HG03520 (cell line): ENCODE measurements around the gene RCOR2.
A peak's percentile ranks its signal among the peaks of the same experiment; 100 is the strongest.

ENCODE experiments used
- ATAC-seq: cut with Tn5 transposase; IDR thresholded peaks from one replicate; pipeline ENCODE4 v1.9.1; 2021; ENCODE audit warnings: mild to moderate bottlenecking, moderate library complexity; ENCODE audit not compliant: unreplicated experiment

Gene RCOR2

DNA sequence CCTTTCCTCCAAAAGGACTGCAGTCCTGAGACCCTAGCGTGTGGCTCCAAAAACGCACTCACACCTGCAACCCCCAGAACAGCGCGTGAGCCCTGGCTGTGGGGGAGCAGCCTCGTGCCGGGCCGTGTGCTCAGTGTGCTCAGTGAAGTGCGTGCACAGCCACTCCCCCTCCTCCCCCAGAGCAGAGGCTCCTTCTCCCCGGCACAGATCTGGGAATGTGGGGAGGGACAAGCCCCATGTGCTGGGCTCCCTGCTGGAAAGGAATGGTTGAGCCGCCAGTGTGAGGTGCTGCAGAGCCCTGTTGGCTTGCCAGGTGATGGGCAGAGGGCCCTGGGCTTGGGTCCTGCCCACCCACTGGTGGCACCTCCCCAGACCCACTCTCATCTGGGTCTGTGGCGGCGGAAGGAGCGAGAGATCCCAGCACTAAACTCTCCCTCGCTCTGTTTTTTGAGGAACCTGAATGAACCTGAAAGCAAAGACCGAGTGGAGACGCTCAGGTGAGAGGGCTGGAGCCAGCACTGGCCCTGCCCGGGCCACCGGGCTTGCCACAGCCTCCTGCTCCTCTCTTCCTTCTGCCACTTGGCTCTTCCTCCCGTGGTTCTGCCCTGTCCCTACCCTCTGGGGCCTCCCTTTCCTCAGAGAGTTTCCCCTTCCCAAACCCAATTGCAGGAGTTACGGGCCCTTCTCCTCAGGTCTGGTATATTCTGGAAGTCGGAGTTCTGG lies 9.0 kb downstream of the RCOR2 start:
- ATAC-seq, result no peak

DNA sequence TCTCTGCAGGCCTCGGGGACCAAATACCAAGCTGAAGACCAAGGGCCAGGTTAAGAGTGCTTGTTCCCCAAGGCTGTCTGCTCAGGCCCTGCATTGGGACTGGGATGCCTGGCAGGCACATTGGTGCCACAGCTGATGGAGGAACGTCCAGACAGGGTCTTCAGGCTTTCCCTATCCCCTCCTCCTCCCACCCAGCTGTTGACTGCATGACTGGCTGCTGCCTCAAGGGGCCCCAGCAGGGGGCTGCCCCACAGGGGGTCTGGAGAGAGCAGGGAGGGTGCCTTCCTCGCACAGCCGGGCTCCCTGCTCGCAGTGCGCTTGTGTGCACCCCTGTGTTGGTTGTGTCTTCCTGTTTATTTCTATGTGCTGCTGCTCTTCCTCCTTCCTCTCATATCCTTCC lies 9.9 kb downstream of the RCOR2 start:
- ATAC-seq, result no peak

DNA sequence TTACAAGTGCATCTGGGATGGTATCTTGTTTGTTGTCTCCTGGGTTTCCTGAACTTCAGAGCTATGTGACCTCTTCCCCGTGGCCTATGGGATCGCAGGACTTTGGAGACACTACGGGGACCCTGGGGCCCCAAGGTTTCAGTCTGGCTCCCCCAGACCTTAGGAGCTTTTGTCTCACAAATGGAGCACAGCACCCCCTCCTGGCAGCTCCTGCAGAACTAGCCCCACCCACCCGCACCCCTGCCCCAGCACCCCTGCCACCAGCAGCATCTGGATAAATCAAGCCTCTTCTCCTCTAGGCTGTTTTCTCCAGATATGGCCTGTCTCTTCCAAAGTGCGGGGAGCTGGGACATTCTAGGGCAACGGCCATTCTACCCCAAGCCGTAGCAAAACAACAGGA lies 10.4 kb downstream of the RCOR2 start:
- no peak for ATAC-seq

DNA sequence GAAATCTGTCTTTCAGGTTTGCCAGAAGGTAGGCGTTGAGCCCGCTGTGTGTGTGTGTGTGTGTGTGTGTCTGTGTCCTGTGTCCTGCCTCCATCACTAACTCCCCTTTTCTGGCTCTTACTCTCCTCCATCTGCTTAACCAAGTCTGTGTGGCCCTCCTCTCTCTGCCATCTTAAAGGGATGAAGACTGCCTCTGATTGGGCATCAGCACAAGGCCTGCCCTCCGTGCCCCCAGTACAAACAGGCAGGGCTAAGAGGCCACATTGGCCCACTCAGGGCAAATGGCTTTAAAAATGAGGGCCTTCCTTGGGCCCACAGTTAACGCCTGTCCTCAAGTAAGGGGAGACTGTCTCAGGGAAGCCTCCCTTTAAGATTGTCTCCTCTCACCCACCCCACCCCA lies 10.9 kb downstream of the RCOR2 start:
- ATAC-seq, result no peak

DNA sequence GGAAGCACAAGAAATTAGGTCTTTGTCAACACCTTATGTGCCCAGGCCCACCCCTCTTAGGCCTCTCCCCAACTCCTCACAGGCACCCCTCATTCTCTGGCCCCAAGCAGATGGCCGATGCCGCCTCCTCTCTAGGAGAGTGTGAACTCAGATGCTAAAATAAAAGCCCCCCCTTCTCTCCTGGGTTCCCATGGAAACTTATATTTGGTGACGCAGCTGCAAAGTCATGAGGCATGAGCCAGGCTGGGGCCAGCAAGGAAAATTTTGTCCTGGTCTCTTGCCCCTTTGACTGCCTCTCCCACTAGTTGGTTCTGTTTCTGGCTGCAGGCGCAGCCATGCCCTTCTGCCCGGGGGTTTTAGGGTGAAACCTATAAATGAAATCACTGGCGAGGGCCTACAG lies 11.8 kb downstream of the RCOR2 start:
- ATAC-seq, result no peak

DNA sequence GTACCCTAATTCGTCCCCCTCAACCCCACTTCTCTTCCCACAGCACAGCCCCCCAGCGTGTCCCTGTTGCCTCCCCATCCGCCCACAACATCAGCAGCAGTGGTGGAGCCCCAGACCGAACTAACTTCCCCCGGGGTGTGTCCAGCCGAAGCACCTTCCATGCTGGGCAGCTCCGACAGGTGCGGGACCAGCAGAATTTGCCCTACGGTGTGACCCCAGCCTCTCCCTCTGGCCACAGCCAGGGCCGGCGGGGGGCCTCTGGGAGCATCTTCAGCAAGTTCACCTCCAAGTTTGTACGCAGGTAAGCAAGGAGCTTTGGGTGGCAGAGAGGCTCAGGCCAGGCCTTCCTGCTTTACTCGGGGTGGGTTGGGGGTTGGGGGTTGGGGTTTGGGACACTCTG lies 12.2 kb downstream of the RCOR2 start:
- ATAC-seq, result no peak

DNA sequence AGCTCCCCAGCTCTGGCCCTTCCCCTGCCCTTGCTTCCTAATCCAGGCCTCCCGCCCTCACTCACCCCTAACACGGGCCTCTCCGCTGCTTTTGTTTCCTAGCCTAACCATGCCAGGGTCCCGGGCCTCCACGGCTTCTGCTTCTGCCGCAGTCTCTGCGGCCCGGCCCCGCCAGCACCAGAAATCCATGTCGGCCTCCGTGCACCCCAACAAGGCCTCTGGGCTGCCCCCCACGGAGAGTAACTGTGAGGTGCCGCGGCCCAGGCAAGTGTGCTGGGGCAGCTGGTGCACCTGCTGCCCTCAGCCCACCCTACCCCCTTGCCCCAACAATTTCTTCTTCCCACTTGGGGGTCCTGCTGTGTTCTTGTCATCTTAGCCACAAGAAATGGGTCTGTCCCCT lies 13.1 kb downstream of the RCOR2 start:
- ATAC-seq, result no peak

DNA sequence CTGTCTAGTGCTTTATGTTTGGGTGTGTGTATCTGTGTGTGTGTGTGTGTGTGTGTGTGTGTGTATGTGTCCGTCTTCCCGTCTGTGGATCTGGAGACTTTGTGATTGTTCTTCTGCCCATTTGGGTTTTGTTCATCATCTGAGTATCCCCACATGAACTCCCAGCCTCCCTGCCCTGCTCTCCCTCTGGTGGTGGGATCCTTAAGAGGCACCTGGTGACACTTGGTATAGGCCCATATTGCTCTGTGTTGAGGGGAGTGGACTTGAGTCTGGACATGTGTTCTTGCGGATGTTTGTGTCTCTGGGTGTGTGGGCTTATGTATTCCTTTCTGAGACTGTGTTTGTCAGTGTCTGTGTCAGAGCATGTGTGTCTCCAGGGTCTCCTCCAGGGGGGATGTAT lies 15.3 kb downstream of the RCOR2 start:
- ATAC-seq, result no peak

DNA sequence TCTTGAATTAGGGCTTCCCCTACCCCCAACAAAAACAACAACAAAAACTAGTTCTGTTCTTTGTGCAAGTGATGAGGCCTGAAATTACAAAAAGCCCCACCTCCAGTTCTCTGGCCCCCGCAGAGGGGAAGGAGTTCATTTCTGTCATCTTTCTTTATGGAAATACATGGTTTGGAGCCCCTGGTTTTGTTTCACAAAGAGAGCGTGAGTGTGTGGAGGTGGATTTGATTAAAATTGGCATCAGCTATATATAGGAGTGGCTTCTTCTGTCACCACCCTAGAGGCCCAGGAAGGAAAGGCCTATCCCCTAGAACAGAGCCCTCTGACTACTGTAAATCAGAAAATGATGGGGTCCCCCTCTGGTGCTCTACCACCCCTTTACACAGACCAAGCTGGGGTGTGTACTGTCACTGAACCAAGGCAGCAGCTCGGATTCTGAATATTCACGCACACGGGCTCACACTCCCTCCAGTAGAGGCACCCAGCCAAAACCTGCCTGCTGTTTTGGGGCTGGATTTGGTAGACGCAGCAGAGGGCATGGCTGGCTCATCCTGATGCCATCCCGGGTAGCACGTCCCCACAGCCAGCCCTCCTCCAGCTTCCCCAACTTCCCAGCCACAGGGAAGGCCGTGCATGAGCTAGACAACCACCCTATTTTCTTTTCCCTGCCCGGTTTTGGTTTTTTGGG lies 19.4 kb downstream of the RCOR2 start:
- ATAC-seq, result no peak

DNA sequence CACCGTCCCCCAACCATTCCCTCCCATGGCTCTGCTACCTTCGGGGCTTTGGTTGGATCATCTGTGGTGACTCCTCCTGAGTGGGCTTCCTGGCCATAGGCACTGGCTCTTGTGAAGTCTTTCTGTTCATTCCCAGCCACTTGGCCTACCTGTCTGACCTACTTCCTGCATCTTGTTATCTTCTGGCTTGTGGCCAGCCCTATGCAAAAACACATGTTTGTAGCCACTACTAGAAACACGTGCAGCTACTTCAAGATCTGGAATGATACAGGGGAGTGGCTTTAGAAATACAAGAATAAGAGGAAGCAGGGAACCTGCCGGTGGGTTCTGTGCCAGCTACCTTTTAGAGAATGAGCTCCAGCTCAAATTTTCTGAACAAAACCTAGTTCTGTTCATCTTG lies 20.9 kb downstream of the RCOR2 start:
- ATAC-seq, result no peak

DNA sequence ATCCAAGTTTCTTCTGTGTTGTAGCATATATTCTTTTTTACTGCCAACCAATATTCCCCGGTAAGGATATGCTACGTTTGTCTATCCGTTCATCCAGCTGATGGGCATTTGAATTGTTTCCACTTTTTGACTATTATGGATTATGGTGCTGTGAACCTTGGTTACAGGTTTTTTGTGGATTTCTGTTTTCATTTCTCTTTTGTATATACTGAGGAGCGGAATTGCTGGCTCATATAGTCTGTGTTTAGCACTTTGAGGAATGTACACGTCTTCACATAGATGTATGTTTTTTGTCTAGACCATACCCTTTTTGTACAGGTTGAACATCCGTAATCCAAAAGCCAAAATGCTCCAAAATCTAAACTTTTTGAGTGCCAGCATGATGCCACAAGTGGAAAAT lies 23.6 kb downstream of the RCOR2 start:
- no peak for ATAC-seq

DNA sequence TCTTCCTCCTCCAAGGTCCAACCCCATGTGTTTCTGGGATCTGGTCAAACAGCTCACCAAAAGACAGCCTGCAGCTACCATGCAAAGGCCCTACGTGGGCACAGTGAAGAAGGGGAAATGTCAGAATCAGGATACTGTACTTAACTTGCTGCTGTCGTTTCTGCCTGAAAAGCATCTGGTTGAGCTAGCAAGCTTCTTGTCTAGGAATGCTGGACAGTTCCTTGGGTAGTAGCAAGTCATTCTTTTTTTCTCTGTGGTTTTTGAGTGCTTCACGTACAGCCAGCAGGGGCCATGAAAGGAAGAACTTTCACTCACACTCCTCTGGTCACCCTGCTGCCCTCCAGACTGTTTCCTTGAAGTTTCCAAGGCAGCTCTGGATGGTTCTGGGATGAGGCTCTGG lies 24.7 kb downstream of the RCOR2 start:
- no peak for ATAC-seq

DNA sequence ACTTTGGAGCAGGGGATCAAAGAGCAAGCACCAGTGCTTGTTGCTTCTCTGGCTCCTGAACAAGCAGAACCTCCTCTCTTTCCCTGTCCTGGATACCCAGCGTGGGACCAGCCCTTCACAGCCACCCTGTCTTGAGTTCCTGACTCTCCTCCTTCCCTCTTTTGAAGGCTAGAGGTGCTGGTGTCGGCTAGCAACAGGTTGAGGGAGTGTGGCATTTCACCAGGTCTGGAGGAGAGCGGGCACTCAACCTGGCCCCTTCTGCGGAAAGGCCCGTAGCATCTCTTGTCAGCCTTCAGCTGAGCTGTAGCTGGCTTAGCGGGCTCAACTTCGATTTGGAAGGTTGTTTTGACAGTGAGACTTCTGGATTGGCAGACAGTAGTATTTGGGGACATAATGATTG lies 26.6 kb downstream of the RCOR2 start:
- ATAC-seq, result no peak

DNA sequence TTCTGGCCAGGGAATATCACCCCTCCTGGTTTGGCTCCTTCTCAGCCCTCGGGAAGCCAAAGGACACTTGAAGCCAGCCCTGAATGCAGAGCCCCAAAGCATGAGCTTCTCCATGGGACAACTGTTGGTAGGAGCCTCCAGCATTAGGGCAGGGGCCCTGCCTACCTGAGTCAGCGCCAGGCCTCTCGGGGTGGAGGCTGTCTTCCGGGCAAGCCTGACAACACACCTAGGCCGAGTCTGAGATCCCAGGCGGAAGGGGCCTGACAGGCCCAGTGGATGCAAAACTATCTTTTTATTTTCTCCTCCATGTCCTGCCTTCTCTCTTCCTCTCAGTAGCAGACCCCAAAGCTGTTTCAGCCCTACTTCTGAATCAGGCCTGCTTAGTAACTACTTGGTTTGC lies 27.6 kb downstream of the RCOR2 start:
- ATAC-seq, result no peak

DNA sequence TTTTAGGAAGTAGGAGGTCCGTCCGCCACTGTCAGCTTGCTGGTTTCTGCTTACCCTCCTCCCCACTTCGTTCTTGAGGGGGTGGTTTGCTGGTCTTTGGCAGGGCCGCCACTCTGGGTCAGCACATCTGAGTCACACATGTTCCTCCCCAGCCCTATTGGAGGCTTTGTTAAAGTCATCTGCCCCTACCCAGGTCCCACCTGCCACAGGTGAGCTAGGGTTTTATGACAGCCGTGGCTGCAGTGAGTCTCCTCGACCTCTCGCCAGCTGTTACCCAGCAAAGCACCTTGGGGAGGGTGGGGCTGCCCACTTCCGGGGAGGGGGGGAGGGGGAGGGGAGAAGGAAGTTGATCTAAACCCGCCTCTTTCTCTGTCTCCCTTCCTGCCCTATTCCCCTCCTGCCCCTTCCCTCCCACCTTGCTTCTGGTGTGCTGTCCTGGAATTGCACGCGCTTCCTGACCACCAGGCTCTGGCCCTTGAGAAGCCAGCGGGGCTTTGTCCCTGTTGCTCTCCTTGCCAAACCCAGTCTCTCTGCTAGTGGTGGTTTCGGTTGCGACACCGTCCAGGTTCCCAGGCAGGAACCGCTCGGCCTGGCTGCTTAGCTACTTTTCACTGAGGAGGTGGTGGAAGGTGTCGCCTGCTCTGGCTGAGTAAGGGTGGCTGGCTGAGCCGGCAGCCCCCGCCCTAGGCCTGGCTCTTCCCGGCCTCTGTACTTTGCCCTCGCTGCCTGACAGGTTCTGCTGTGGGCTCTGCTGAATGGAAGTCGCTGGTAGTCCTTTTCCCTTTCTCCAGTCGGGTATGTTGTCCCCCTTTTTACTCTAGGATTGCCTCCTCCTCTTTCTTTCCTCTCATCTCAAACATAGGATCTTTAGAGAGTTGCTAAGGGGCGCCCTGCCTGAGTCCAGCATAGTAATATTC lies 28.5 kb downstream of the RCOR2 start:
- ATAC-seq, result peak; percentile 54

DNA sequence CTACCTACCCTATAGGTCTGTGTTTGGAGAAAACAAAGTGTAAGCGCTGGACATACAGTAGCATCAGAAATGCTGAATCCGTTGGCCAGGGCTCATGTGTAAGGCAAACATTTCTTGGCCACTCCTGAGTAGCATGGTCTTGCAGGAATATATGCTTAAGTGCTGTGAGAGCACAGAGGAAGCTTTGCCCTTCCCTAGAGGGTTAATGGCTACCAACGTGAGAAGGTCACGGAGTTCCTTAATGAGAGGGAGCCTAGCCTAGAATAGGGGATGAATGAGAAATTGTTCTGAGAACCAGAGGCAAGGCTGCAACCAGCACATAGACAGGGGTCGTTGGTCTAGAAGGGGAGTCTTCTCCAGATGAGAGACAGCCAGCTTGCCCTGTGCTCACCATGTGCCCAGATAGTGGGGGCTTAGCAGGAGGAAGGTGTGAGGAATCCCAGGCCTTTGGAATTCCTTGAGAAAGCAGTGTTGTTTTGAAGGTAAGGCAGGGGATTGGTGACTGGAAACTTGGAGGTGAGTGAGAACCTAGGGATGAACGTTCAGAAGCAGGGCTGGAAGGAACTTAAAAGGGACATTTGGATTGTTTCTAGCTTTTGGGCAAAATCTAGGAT lies 29.5 kb downstream of the RCOR2 start:
- ATAC-seq, result no peak

DNA sequence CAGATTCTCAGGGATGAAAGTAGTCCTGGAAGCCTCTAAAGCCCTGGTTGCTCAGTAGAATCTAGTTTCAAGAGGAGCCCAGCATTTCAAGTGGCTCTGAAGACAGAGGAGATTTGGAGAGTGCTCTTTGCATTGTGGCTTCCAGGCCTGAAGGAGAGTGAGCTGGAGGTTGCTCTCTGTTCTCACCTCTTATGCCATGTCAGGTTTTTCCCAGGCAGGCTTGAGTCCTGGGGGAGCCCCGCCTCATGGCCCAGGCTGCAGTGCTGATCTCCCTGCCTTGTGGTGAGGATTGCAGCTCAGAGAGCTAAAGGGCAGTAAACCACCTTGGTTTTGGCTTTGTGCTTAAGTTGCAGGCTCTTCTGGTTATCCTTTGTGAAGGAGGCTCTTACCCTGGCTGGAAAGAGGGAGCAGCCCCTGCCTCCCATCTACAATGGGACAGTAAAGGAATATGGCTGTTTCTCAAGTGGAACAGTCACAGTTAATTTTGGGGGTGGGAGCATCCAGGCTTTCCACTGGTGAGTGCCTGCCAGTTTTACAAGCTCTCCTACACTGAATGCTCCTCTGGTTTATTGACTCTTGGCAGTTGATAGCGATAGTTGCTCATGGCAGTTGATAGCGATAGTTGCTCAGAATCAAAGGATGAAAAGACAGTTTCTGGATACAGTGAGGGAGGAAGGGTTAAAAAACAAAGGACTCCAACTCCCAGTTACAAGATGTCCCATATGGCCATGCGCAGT lies 32.6 kb downstream of the RCOR2 start:
- ATAC-seq, result no peak

DNA sequence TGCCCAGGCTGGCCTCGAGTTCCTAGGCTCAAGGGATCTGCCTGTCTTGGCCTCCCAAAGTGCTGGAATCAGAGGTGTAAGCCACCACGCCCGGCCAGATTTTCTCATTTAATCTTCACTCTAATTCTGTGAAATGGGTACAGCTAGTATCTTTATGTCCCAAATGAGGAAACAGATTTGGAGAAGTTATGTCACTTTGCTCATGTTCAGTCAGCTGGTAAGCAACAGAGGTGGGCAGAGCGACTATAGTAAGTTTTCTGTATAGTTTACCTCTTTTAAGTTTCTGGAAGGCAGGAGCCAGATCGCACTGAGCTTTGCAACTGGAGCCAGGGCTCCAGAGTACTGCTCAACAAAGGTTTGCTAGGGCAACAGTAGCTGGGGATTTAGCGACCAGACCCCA lies 33.2 kb downstream of the RCOR2 start:
- ATAC-seq, result no peak

DNA sequence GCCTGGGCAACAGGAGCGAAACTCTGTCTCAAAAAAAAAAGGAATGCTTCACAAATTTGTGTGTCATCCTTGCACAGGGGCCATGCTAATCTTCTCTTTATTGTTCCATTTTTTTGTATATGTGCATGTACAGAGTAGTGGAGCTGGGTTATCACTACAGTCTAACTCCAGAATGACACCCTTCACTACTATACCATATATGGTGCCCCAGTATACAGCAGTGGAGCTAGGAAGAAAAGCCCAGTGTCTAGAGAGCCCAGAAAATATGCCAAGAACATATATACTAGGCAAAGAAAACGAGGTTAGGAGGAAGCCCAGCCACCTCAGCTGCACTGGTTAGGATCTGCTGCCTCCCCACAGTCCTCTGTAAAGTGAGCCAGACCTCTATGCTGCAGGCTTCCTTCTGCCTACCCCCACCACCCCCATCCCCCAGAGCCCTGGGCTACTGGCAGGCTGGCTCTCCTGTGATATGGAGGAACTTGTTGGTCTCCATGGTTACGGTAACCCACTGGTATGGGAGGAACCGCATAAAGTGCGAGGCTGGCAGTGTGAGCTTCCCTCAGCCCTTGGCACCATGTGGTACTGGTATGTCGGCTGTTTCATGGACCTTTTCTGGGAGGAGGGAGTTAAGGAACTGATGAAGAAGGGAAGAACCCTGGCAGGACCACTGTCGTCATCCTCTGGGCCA lies 34.3 kb downstream of the RCOR2 start:
- ATAC-seq, result no peak

DNA sequence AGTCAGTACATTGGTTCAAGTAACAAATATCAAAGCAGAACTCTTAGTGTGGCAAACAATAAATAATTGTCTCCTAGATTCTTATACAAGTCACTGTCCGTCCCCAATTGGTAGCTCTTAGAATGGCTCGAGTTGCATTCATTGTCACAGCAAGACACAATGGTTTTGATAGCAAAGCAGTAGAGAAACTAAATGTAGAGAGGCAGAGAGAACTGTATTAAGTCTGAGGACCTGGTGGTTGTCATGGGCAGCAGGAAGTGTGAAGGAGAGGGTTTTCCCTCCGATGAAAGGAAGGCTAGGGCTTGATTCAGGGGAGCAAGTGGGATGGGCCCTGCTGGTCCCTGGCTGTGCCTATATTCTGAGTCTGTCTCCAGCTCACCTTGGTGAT lies 36.6 kb downstream of the RCOR2 start:
- no peak for ATAC-seq
